IPS-11a (cell line): Measurements from ENCODE around the gene THSD4.

Experiments
- H3K4me3 ChIP-seq: one replicate; pipeline ENCODE4 v1.5.1; 2013; ENCODE audit warnings: low read depth, low read length, control low read depth

THSD4 gene

GRCh38 chr15:71565006-71565405, 449.7 kb downstream of the THSD4 start:
- no peak overlapping the region for H3K4me3 ChIP-seq

GRCh38 chr15:71565631-71566160, 450.4 kb downstream of the THSD4 start:
- H3K4me3 ChIP-seq = no peak overlapping the region

DNA sequence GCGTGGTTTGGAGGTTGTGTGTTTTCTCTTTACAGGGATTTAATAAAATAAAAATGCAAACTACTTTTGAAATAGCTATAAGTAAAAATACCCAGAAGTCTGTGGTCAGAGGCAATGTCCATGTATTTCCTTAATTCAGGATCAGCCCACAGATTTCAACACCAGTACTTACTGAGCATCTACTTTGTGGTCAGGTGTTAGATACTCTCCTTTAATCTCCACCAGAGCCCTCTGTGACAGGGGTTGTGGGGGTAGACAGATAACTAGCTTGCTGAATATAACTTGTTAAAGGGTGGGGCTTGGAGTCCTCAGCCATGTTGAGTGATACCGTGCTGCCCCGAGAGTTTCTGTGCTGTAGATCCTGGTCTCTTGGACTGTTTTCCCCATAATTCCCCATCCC, 451.0 kb downstream of the THSD4 start:
- H3K4me3 ChIP-seq = no peak overlapping the region

DNA sequence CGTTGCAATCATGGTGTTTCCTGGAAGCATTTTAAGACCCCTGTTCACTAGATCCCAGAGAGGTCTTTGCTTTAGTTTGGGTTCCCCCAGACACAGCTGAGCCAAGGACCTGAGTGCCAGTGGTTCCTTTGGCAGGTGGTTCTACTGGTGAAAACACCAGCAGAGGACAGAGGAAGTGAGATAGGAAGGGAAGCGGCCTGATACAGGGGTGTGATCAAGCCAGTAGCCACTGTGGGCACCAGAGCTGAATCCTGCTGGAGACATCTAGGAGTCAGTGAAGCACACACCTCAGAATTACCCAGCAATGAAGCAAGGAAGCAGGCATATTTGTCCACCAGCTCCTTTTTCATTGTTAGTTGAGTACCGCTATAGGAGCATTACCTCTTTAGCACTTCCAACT, 451.9 kb downstream of the THSD4 start:
- no peak overlapping the region for H3K4me3 ChIP-seq

DNA sequence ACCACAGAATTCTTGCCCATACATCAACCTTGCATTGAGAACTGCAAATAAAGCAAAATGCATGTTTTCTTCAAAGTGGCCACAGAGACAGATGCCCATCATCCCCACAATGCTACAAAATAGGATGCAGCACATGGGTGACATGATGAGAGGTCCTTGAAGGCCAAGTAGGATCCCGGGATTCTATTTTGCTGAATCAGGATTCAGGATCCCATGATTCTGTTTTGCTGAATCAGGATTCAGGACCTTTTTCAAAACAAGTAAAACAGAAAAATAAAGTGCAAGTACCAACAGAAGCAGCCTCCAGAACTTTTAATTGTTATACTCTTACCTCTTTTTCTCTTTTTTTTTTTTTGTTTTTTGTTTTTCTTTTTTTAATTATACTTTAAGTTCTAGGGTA, 453.0 kb downstream of the THSD4 start:
- no peak overlapping the region for H3K4me3 ChIP-seq

DNA sequence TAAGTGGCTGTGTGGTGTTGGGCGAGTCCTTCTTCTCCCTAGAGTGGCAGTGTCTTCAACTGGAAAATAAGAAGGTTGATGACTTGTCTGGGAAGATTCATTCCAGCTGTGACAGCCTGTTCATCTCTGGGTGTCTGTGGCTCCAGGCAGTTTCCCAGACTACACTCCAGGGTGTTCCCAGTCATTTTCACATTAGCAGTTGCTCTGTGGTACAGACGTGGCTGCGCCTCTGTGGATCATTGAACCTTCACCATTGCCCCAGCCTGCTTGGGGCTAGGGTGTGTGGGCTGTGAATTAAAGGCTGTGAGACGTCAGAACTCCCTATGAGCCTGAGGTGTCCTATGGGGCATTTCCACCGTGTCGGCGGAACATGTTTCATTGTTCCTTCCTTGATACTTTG, 455.5 kb downstream of the THSD4 start:
- H3K4me3 ChIP-seq = no peak overlapping the region

DNA sequence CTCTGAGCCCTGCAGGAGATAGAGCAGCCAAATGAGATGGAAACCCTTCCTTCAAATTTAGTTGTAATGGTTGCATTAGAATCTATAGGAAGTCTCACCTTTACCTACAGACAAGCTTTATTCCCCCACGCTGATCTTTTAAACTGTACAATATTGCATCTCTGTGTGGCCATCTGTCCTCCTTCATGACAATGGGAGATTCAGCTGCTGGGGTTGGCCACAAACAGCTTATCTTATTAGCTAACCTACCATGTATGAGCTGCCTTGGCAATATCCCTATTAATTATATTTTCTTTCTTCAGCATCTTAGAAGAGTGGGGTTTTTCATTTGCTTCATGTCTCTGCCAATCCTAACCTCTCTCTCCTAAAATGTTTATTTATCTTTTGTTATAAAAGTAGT, 456.4 kb downstream of the THSD4 start:
- no peak overlapping the region for H3K4me3 ChIP-seq

- no peak overlapping the region for H3K4me3 ChIP-seq
Measured at GRCh38 chr15:71572452-71573053, 457.3 kb downstream of the THSD4 start.

DNA sequence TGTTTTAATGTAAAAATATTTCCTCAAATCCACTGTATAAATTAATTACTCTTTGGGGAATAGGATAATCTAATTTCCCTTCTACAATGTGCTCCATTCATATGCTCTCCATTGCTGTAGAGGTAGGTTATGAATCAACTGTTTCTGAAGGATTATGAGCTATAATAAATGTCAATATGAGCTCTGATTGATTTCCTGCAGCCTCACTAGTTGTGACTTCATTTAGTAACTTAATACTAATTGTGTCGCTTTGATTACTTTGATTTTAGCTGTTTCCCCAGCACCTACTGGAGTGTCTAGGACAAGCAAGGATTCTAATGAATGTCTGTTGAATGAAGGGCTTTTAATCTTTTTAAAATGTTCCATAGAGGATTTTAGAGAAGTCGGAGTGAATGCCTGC, 458.3 kb downstream of the THSD4 start:
- H3K4me3 ChIP-seq = no peak overlapping the region

DNA sequence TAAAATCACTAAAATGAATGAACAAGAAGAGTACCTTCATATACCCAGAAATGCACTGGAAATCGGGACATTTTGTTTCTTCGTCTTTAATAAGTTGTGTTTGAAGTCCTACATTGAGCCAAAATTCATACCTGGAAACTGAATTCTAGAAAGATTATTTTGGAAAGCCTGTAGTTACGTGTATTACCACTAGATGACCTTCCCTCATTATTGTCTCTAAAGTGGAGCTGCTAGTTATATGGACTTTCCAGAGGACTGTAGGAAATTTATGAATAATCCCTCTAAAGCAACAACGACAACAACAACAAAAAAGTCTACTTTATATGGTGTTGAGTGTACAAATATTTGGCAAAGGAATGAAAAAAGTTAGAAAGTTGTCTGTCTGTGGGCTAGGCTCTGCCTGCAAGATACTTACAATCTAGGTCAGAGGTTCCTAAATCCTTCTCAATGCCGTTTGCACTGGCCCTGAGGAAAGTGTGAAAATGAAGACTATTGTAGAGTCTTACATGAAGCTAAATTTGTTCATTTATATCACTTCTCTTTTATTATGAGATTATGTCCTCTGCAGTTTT, 460.3 kb downstream of the THSD4 start:
- no peak overlapping the region for H3K4me3 ChIP-seq

DNA sequence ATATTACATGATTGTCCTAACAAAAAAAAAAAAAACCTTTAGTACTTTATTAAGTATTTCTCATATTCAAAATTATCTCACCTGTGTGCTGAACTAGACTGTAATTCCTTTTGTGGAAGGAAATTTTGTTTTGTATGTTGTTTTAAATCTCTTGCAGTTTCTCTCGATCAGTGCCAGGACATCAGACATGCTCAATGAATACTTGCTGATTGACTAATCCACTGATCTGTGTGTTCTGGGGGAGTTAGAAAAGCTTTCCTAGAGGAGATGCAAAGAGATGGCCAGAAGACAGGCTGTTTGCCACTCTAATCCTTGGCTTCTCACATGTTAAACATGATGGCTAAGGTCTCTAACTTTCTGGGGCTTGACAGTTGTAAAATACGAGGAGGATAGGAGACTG, 461.8 kb downstream of the THSD4 start:
- no peak overlapping the region for H3K4me3 ChIP-seq

DNA sequence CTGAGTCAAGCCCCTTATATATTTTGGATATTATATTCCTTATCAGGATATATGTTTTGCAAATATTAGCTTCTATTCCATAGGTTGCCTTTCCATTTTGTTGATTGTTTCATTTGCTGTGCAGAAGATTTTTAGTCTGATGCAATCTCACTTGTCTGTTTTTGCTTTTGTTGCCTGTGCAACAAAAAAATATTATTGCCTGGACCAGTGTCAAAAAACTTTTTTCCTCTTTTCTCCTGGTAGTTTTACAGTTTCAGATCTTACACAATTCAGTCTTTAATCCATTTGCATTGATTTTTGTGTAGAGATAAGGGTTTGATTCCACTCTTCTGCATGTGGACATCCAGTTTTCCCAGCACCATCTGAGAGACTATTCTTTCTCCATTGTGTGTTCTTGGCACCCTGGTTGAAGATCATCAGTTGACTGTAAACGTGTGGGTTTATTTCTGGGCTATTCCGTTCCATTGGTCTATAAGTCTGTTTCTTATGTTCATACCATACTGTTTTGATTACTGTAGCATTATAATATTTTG, 466.2 kb downstream of the THSD4 start:
- no peak overlapping the region for H3K4me3 ChIP-seq

DNA sequence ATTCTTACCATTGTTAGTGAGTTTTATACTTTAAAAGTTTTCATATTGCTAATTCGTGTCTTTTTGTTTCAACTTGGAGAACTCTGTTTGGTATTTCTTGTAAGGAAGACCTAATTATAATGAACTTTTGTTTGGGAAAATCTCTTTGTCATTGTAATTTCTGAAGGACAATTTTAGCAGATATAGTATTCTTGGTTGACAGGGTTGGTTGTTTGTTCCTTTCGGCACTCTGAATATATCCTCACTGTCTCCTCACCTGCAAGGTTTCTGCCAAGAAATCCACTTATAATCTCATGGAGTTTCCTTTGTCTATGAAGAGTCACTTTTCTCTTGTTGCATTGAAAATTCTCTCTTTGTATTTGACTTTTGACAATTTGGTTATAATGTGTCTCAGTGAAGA, 469.9 kb downstream of the THSD4 start:
- H3K4me3 ChIP-seq = no peak overlapping the region

DNA sequence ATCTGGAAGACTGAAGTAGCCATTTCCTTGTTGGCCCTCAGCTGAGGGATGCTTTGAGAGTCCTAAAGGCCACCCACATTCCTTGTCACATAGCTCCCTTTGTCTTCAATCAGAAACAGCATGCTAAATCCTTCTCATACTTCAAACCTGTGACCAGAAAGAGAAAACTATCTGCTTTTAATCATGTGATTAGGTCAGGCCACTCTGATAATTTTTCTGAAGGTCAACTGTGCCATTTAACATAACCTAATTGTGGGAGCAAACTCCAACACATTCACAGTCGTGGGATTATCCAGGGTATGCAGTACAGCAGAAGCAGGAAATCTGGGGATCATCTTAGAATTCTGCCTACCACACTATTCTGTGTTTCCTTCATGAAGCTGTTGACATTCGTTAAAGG, 471.2 kb downstream of the THSD4 start:
- no peak overlapping the region for H3K4me3 ChIP-seq

DNA sequence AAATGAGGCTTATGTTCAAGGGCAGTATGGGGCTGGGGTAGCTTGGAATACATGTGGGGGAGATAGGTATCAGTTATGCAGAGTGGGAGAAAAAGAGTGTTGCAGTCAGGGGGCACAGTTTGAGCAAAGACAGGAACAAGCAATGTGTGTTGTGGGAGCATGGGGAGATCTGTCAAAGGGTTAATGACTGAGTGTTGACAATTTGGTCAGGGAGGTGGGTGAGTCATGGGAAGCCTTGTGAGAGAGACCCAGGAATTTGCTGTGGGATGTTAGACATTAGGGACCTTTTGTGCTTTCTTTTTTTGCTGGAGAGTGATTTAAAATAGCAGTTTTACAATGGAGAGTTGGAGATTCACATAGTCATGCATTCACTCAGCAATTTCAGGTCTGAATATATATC, 473.5 kb downstream of the THSD4 start:
- no peak overlapping the region for H3K4me3 ChIP-seq

GRCh38 chr15:71591057-71591456, 475.8 kb downstream of the THSD4 start:
- no peak overlapping the region for H3K4me3 ChIP-seq

DNA sequence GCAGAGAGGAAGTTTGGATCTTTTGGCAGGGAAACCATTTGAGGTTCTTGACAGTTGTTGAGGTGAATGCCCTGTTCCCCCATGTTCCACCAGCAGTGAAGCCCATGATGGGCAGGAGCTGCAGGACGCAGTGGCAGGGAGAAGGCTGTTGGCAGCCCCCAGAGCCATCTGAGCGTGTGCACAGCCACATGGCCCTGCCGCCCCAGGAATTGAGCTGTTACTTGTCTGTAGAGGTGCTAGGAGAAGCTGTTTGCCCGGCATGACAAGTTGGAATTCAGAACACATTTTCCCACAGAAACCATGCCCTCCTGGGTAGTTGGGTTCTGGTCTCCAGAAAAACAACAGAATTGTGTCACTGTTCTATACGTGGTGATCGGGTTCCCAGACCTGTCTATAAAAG, 476.9 kb downstream of the THSD4 start:
- no peak overlapping the region for H3K4me3 ChIP-seq

GRCh38 chr15:71595846-71596553, 480.7 kb downstream of the THSD4 start:
- no peak overlapping the region for H3K4me3 ChIP-seq

DNA sequence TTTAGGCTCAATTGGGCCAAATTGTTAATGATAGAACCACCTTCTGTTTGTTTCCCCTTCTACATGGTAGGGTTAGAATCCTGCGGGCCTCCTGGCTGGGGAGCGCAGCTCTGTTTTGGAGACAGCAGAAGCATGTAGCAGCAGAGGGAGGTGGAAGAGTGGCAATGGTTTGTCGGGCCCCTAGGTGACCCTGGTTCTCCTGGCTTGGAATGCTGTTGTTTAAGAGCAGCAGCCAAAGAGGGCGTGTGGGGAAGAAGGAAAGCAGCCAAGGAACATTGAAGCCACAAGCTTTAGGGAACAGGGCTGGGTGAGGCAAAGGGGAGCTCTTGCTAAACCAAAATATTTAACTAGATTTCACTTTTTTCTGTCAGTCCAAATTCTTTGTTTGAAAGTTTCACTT, 481.4 kb downstream of the THSD4 start:
- H3K4me3 ChIP-seq = no peak overlapping the region

DNA sequence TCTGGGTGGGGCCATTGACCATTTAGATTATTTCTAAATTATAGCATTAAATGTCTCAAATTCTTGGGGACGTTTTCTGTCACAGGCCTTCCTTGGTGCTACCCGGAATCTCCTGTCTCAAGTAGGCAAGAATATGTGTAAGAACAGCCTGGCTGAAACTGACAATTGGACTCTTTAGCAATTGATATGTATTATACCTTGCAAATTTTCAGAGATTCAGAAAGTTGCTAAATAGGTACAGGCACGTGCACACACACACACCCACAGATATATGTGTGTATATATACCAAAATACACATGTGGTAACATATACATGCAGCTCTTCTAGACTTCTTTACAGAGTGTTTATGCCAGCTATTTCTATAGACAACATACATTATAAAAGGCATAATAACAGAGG, 481.9 kb downstream of the THSD4 start:
- no peak overlapping the region for H3K4me3 ChIP-seq

DNA sequence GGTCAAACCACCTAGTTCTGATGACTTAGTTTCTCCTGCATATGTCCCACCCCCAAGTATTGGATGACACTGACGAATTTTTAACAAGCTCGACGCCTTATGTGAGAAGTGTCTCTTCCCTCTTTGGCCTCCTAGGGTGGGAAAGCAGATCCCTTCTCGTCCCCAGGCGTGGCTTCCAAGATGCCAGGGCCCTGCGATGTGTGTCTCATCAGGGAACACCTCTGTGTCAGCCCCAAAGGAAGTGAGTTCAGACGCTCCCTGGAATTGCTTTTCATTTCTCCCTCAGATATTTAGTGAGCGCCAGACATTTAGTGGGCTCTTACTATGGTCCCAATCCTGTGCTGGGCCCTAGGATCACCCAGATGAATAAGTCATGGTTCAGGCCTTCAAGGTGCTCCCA, 482.4 kb downstream of the THSD4 start:
- no peak overlapping the region for H3K4me3 ChIP-seq

DNA sequence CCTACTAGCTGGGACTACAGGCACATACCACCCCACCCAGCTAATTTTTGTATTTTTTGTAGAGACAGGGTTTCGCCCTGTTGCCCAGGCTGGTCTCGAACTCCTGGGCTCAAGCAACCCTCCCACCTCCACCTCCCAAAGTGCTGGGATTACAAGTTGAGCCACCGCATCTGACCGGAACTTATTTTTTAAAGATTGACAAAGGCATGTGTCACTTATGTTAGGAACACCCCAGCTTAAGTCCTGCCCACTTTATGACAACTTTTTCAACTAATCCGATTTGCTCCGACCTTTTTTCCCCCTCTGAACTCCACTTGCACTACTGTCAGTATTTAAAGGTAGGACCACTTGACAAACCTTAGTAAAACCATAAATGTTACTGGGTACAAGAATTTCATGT, 483.5 kb downstream of the THSD4 start:
- no peak overlapping the region for H3K4me3 ChIP-seq
